Erythroblast (primary cell): Measurements from ENCODE around the gene TMEM135.

Source experiments
- GATA1 ChIP-seq: IDR thresholded peaks from 2 replicates; pipeline ENCODE4 v1.6.1; 2011; ENCODE audit warnings: low read depth, mild to moderate bottlenecking, control low read depth, low read length, moderate library complexity
- POLR2A ChIP-seq: IDR thresholded peaks from 2 replicates; pipeline ENCODE4 v1.6.1; 2011; ENCODE audit warnings: mild to moderate bottlenecking, low read length

DNA sequence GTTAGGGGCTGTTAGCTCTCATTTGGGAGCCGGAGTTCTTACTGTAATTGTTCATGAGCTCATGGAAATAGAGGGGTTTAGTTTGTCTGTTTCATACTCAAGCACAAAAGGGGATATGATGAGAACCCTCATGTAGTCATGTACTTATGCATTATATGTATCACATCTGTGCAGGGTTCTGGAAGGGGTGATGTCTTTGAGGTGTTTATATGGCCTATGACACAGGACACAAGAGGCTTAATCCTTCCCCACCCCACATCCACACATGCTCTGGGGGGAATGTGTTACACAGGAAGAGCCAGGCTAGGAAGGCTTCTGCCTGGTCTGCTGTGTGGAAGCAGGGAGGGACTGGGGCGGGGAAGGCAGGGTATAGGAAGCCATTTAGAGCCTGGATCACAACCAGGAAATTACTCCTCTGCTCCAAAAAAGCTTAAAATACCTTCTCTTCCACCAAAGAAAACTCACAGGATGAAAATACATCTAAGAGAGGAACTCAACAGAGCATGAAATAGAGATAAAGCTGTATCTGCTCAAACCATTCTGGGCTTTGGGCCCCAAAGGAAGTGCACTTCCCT lies 316.1 kb downstream of the TMEM135 start:
- no peak for TF ChIP-seq POLR2A
- TF ChIP-seq GATA1 = no peak
